Astrocyte of the spinal cord (primary cell): Measurements from ENCODE around the gene GPA33.

Experiments
- DNase-seq: peaks from one replicate; pipeline ENCODE4 v3.0.0; 2011; ENCODE audit warnings: low read depth, low spot score
- H3K4me3 ChIP-seq: 2 replicates; pipeline ENCODE4 v1.5.1; 2011; ENCODE audit warnings: low read depth, mild to moderate bottlenecking, low read length, moderate library complexity
- in situ Hi-C: cut with HindIII; loops from 2 replicates; pipeline ENCODE4 v1.10.0; 2017; ENCODE audit warnings: low sequenced_read_pairs
- TF ChIP-seq, protein P1 (sequence below): IDR thresholded peaks from 2 replicates; pipeline ENCODE4 v1.5.1; 2012; ENCODE audit warnings: low read depth, mild to moderate bottlenecking, low read length, inconsistent platforms

The GPA33 gene

GRCh38 chr1:167084757-167085156, 5.4 kb downstream of the GPA33 start:
- TF ChIP-seq, protein P1, sequence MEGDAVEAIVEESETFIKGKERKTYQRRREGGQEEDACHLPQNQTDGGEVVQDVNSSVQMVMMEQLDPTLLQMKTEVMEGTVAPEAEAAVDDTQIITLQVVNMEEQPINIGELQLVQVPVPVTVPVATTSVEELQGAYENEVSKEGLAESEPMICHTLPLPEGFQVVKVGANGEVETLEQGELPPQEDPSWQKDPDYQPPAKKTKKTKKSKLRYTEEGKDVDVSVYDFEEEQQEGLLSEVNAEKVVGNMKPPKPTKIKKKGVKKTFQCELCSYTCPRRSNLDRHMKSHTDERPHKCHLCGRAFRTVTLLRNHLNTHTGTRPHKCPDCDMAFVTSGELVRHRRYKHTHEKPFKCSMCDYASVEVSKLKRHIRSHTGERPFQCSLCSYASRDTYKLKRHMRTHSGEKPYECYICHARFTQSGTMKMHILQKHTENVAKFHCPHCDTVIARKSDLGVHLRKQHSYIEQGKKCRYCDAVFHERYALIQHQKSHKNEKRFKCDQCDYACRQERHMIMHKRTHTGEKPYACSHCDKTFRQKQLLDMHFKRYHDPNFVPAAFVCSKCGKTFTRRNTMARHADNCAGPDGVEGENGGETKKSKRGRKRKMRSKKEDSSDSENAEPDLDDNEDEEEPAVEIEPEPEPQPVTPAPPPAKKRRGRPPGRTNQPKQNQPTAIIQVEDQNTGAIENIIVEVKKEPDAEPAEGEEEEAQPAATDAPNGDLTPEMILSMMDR: no peak
- no peak overlapping the region for H3K4me3 ChIP-seq
- no peak for DNase-seq
- in situ Hi-C loops: no loop called here

DNA sequence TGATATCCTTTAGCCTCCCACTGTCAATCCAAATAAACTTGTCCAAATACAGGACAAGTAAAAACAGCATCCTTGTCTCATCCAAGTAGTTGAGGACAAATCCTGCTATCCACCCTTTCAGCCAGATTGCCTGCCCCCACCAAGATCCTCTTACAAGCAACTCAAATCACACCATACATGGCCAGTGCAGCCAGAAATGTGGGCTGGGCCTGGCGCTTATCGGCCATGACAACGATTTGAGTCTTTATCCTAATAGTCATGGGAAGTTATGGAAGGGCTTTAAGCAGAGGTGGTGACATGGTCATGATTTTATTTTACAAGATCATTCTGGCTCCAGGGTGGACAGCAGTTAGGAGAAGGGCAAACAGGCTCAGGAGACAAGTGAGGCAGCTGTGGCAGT, 6.3 kb downstream of the GPA33 start:
- in situ Hi-C loops: no loop called here

GRCh38 chr1:167083066-167083665, 7.0 kb downstream of the GPA33 start:
- in situ Hi-C loops: no loop called here
- no peak for DNase-seq
- TF ChIP-seq, protein P1: no peak
- no peak overlapping the region for H3K4me3 ChIP-seq

More for the DNA sequence above, 6.3 kb downstream of the GPA33 start:
- TF ChIP-seq, protein P1: no peak
- no peak for DNase-seq
- no peak overlapping the region for H3K4me3 ChIP-seq

- H3K4me3 ChIP-seq: no peak overlapping the region
- no peak for DNase-seq
- TF ChIP-seq, protein P1: no peak
- in situ Hi-C loops: no loop called here
Measured at GRCh38 chr1:167082511-167083027, 7.6 kb downstream of the GPA33 start.

DNA sequence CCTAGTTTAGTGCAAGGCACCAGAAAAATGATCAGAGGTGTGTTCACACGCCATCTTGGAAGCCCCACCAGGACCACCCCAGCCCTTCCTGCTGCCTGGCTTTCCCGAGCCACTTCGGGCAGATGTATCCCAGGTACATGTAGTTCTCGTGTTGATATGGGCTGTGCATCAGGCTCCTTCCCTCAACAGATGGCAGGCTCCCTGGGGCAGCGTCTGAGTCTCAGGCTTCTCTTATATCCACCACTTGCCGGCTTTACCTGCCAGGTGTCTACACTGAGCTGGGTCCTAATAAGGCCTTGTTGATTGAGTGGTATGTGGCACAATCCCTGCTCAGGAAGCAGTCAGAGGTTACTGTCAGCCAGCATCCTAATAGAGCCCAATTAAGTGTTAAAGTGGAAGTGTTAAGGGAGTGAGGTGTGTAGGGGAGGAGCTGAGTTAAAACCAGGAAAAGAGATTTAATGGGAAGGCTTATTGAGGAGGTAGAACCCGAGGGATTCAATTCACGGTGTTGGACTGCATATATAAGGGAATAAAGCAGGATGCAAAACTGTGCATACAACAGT, 8.5 kb downstream of the GPA33 start:
- no peak overlapping the region for H3K4me3 ChIP-seq
- no peak for DNase-seq
- in situ Hi-C loops: no loop called here
- TF ChIP-seq, protein P1: no peak

DNA sequence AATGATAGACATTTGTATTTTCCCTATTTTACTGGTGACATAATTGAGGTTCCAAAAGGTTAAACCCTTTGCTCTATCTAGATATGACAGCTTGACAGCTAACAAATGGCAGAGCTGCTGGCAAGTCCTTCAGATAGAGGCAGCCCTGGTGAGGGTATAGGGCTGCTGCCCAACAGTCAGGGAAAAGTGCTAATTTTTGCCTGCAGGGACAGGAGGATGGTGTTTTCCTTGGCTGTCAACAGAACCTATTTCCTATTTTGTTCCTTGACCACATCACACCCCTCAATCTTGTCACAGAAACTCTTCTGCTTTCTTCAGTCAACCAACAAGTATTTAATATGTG, 12.3 kb downstream of the GPA33 start:
- in situ Hi-C loops: no loop called here
- no peak for DNase-seq
- no peak overlapping the region for H3K4me3 ChIP-seq
- TF ChIP-seq, protein P1: no peak
